NB4 (cell line): ENCODE results near the gene FAM83C.

ENCODE experiments used
- CTCF ChIP-seq: IDR thresholded peaks from one replicate; pipeline ENCODE4 v1.5.1; 2012; ENCODE audit warnings: low read depth, low read length
- POLR2A ChIP-seq: IDR thresholded peaks from 2 replicates; pipeline ENCODE4 v1.6.1; 2011; ENCODE audit warnings: mild to moderate bottlenecking; ENCODE audit not compliant: insufficient read length; ENCODE audit errors: extremely low read depth

GRCh38 chr20:35340436-35340835, 48.2 kb upstream of the FAM83C start:
- no peak for TF ChIP-seq CTCF
- no peak for TF ChIP-seq POLR2A
